ENCODE measurements around the gene RHBDL3.

DNA sequence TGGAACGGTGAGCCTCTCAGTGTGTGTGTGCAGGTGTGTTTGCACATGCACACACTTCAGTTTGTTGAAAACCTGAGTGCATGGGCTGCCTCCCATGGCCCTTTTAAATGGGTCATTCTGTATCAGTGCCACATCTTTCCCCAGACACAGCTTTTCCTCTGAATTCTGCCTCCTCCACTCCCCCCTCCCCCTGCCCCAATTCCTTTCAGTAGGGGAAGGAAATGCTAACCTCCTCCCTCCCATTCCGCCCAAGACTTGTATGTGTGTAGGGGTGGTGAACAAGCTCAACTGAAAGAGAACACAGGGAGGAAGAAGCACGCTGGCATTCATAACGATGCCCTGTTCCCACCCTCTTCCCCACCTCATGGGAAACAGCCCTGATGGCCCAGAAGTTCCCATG lies 42.0 kb downstream of the RHBDL3 start:
- TF ChIP-seq, protein P1, sequence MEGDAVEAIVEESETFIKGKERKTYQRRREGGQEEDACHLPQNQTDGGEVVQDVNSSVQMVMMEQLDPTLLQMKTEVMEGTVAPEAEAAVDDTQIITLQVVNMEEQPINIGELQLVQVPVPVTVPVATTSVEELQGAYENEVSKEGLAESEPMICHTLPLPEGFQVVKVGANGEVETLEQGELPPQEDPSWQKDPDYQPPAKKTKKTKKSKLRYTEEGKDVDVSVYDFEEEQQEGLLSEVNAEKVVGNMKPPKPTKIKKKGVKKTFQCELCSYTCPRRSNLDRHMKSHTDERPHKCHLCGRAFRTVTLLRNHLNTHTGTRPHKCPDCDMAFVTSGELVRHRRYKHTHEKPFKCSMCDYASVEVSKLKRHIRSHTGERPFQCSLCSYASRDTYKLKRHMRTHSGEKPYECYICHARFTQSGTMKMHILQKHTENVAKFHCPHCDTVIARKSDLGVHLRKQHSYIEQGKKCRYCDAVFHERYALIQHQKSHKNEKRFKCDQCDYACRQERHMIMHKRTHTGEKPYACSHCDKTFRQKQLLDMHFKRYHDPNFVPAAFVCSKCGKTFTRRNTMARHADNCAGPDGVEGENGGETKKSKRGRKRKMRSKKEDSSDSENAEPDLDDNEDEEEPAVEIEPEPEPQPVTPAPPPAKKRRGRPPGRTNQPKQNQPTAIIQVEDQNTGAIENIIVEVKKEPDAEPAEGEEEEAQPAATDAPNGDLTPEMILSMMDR (IDR thresholded peaks at IDR 0.05; ENCODE audit: poor library complexity) = no peak
- no peak for TF ChIP-seq EZH2 (IDR thresholded peaks at IDR 0.05; ENCODE audit: borderline replicate concordance)

Data from hepatocyte (in vitro differentiated cells).